ENCODE results near the gene DTD1. TPM values are rescaled to one million over a fixed set of nuclear protein-coding genes. Genes with fewer than 3 reads are reported as not detected.

DTD1 gene
- total RNA-seq, 1 donor: 39.6 TPM

DNA sequence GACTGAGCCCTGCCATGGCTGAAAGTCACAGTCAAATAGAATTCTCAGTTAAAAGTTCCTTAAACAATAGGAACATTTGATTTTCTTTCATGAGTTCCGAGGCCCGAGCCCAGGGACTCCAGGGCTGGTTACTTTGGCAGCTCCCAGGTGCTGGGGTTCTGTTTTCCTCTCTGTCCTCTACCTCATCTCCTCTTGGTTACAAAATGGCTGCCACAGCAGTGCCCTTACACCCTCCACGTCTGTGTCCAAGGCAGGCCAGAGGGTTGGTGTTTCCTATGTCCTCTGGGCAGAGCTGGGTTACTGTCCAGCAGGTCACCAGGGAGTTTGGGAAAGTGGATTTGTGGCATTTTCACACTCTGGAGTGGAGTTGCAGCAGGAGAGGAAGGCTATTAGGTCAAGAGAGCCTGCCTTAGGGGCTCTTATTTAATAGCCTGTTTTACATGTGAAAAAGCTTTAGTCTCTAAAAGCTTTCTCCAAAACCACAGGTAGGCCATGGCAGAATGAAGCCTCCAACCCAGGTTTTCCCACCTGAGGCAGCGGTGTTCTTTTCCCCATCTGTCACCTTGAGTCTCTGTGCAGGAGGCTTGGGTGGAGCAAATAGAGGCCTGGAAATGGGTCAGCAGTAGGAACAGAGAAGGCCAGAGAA, 111.0 kb downstream of the DTD1 start:
- no peak for DNase-seq (ENCODE audit: low read depth in 2 of 3, low spot score in 2 of 3)

DNA sequence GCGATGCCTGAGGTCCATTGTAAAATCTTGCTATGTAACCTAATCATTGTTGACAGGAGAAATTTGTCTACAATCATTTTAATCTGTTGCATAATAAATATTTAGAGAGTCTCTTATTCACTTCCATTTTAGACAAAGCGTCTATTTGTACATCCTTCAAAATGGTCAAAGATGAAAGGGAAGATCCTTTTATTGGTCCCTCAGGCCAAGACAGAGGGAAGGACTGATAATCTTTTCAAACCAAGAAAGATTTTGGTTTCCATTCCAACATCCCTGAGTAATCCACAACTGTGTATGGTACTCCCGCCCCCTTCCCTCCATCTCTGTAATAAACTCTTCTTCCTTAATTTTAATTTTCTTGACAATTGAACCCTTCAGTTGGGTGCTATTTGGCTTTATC, 114.1 kb downstream of the DTD1 start:
- DNase-seq (ENCODE audit: low read depth in 2 of 3, low spot score in 2 of 3): no peak

DNA sequence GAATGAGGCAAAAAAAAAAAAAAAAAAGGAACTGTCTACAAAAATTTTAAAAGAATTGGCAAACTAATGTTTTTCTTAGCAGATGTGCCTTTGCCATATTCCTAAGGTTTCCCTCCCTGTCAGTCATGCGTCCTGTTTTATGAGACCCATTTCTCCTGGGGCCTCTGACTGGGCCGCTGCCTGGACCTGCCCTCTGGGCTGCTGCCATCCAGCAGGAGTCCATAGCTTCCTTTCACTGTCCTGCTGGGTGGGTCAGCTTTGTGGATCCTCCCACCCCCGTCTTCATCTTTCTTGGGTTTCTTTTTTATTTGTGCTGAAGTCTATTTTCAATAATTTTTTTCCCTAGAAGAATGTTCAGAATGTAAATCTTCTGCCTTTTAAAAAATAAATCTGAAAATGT, 114.9 kb downstream of the DTD1 start:
- no peak for DNase-seq (ENCODE audit: low read depth in 2 of 3, low spot score in 2 of 3)

DNA sequence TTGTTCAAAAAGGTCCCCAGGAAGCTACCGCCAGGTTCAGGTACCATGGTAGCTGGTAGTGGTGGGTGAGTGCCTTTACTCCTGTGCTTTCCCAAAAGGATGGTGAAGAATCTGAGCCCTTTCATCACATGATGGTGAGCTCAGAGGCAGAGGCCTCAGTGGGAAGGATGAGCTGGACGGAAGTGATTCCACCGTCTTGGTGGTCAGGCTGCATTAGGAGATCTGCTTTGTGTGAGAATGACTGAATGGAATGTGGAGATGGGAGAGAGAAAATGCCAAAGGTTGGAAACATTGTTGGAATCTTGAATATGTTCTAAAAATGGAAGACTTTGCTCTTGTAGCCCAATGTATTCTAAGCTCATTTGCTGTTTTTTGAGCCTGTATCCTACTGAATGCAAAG, 117.6 kb downstream of the DTD1 start:
- DNase-seq (ENCODE audit: low read depth in 2 of 3, low spot score in 2 of 3): no peak

DNA sequence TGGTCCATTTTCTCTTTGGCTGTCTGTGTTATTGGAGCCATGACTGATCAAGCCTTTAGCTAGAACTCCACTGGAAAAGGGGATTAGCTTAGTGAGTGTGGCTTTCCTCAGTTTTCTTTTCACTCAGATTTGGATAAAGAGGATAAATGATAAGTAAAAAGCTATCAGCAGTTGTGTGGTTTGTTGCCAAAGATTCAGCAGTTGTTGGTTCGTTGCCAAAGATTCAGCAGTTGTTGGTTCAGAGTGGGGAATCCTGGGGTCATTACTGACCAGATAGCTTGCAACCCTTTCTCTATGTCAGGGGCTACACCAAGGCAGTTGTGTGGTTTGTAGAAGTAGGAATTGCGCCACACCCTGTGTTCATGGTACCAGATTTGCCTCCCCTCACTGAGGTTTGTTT, 118.1 kb downstream of the DTD1 start:
- DNase-seq (ENCODE audit: low read depth in 2 of 3, low spot score in 2 of 3): no peak

DNA sequence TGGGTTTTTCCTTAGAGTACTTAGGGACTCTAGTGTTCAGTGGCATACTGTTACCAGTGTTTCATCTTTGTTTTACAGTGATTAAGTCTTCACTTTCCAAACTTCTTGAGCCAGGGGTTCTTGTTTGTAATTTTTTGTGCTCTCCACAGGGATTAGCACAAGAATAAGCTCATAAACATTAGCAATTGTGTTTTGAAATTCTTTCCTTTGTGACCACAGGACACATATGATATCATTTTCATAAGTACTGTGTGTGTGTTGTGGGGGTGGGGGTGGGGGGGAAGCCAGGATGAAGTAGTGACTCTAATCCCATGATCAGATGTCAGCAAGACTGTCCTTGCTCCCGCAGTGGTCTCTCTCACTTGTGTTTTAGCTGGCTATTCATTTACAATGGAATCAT, 124.3 kb downstream of the DTD1 start:
- DNase-seq (ENCODE audit: low read depth in 2 of 3, low spot score in 2 of 3): no peak

DNA sequence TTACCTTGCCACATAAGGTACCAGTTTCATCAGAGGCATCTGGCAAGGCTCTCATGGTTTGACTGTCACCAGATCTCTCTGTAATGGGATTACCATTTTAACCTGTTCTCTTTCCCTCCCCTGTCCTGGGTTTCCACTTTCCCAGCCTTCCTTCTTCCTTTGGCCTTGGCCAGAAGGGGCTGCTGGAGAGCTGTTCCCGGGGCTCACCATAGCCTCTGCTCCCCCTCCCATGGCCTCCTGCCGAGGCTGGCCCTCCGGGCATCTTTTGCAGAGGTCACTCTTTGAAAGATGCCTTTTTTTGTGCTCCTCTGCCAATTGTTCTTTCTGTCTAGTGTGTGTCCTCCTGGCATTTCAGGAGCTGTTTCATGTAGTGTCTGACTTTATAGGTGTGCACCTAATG, 125.0 kb downstream of the DTD1 start:
- DNase-seq (ENCODE audit: low read depth in 2 of 3, low spot score in 2 of 3): no peak

DNA sequence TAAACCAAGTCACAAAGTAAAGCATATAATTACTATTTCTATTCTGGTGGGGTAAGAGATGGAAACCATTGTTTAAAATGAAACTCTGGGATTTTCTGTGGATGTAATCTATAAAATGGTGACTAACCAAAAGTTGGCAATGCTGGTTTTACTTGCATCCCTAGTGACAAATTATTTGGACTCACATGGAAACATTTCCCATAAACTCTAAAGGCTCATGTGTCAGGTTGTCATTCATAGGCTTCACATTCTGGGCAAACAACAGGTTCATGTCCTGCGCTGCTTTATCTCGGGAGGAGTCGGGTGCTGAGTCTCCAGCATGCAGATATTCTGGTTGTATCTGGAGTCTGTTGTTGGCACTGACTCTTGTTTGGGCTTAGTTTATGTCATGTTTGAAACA, 127.7 kb downstream of the DTD1 start:
- no peak for DNase-seq (ENCODE audit: low read depth in 2 of 3, low spot score in 2 of 3)

DNA sequence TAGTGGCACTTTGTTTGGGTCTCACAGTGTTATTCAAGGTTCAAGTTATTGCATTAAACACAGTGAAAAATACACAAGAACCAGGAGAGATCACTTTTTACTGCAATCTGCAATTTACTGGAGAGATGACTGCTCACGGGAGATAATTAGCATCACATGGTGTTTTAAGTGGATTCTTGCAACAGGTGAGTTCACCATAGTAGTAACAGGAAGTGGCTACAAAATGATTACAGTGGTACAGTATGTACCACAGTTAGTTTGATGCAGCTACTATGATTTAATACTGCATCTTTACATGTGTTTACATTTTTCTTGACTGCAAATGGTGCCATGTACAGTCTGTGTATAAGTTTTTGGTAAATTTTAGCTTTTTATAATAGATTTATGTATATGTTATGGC, 129.2 kb downstream of the DTD1 start:
- DNase-seq (ENCODE audit: low read depth in 2 of 3, low spot score in 2 of 3): no peak

DNA sequence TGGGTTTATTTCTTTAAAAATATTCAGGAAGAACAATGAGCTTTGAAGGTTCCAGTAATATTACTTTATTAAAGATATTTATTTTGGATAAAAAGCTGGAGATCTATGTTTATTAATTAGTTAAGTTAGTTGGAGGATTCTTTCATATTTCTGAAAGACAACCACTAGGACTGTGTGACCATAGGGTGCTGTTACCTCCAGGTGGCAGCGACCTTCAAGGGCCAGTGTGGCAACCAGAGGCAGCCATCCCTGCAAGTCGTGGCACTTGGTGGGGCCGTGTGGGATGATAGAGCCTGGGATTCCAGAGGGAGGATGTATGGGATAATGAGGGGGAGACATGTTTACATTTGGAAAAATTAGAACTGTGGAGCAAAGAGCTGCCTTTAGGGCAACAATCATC, 130.3 kb downstream of the DTD1 start:
- no peak for DNase-seq (ENCODE audit: low read depth in 2 of 3, low spot score in 2 of 3)

DNA sequence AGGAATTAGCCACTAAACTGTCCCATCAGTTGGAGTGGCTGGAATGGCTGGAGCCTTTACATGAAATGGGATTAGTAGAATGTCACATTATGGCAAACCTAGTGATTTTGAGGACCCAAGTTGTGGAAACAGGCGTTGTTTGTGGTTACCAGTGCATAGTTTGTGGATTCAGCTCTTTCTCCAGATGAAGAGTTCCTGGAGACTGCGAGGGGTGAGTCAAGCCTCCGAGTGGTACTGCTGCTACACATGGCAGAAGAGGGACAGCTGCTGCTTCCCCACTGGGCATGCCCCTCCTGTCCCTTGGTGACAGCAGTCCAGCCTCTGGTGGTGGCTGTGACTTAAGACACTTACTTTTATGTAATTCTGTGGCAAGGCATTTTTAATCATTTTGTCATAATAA, 131.6 kb downstream of the DTD1 start:
- DNase-seq (ENCODE audit: low read depth in 2 of 3, low spot score in 2 of 3): no peak

DNA sequence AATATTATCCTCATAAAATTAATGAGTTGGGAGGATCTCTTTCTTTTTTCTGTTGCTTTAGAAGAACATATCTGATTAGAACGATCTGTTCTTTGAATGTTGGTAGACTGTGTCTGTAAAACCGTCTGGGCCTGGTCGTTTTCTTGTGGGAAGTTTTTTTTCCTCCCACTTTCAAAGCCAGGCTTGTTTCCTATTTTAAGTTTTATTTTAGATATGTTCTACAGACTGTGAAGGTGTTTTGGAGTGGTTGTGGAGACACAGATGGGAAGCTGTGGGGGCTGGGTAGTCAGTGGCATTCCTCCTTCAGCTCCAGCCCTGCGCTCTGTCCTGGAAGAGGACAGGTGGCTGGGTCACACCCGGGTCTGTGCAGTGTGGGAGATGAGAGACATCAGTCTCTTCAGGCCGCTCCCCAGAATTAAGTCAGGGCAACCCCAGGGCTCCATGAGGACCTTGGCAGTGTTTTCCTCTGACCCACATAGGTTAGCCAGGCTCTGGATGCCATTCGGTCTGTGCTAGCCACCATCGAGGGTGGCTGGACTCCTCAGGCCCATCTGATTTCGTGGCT, 133.8 kb downstream of the DTD1 start:
- DNase-seq (ENCODE audit: low read depth in 2 of 3, low spot score in 2 of 3): no peak

DNA sequence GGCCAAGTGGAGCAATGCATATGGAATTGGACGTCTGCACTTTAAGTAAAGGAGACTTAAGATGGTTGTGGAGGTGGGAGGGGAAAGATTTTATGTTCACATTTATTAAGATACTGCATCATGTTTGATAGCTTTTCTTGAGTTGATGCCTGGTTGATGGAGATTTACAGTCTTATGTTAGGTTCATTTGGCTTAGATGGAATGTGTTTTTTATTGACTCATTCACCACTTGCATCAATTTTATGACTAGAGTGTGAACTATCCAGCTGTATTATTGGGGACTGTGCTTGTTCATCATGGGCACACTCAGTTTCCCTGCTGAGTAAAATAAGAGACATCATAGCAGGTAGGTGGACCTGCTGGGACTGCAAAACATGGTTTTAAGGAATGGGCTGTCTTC, 134.5 kb downstream of the DTD1 start:
- DNase-seq (ENCODE audit: low read depth in 2 of 3, low spot score in 2 of 3): no peak

DNA sequence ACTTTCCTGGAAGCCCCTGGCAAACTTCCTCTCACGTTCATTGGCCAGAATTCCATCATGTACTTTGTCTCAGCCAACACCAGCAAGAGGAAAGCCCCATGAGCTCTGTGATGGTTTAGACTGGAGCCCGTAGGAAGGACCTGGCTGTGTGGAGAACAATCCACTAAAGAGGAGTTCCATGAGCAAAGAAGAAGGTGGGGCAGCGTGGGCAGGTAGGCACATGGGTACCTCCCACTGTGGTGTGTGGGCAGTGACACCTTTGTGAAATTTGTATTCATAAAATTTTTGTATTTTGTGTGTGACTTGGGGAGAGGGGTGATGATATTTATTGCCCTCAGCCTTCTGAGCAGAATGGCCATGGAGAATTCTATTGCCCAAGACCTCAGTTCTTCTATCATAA, 136.2 kb downstream of the DTD1 start:
- DNase-seq (ENCODE audit: low read depth in 2 of 3, low spot score in 2 of 3): no peak

DNA sequence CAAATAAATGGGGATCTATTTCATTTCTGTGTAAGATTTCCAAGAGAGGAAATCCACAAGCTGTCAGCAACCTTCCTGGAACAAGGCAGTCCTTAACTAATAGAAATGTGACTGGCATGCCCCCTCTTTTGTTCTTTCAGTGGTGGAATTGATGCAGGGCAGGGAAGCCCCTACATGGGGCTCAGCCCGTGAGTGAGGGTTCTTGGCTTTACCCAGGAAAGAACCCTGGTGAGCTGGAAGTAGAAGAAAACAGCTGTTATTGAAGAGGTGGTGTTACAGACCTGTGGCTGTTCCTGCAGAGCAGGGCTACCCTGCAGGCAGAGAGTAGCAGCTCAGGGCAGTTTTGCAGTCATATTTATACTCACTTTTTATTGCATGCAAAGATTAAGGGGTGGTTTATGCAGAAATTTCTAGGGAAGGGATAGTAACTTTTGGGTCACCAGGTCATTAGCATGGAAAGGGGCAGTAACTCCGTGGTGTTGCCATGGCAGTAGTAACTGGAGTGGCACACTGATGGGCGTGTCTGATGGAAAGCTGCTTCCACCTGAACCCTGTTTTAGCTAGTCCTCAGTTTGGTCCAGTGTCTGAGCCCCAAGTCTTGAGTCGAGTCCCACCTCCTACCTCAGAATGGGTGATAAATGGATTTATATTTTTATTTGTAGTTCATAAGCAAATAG, 137.1 kb downstream of the DTD1 start:
- DNase-seq (ENCODE audit: low read depth in 2 of 3, low spot score in 2 of 3): no peak

DNA sequence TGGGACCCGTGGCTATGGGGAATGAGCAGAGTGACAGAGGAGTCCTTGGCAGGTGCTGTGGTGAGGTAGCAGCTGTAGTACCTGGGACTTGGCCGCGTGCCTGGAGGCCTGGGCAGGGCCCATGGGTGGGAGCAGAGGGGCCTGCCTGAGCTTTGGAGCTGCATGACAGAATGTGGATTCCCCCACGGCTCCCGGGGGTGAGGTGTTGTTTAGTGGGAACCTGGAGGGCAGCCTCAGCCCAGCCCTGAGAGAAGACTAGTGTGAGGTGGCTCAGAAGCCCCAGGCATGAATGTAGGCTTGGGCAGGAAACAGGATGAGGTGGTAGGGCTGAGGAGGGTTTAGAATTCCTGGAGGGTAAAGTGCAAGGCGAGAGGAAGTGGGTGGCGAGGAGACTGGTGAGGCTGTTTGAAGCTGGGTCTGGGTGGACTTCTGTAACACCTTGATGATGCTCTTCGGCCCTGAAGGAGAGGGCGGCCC, 139.2 kb downstream of the DTD1 start:
- DNase-seq (ENCODE audit: low read depth in 2 of 3, low spot score in 2 of 3): no peak

DNA sequence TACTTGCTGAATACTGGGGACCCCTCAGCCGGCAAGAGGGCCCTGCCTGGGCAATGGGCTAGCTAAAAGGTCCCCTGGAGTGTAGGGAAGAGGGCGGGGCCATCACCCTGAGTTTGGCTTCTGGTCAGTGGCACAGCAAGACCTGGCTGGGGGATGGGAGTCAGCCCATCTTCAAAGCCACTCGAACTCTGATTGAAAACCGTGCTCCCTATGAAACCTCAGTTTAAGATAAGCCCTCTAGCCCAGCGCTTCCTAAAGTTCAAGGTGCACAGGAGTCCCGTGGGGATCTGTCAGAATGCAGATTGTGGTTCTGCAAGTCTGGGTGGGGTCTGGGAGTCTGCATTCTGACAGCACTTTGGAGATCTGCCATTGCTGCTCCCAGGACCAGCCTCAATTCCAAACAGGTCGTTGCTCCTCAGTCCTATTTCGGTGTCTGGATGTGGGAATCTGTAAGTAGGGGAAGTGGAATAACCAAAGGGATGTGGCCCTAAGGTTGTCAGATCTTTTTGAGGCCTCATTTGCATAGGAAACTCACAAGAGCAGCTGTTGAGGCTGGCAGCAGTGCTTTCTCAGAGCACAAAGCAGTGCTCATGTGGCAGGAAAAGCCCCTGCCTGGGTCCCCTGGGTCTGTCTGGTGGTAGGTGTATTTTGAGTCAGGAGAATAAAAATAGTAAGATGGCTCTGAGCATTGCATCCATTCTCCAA, 140.5 kb downstream of the DTD1 start:
- DNase-seq (ENCODE audit: low read depth in 2 of 3, low spot score in 2 of 3): no peak

DNA sequence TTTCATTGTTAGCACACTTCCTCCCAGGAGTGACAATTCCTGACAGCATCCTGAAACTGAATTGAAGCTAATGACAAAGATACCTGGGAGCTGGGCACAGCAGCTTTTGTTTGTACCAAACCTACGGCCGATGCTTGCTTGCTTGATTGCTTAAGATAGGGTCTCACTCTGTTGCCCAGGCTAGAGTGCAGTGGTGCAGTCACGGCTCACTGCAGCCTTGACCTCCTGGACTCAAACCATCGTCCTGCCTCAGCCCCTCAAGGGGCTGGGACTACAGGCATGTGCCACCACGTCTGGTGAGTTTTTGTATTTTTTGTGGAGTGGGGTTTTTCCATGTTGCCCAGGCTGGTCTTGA, 141.0 kb downstream of the DTD1 start:
- no peak for DNase-seq (ENCODE audit: low read depth in 2 of 3, low spot score in 2 of 3)

DNA sequence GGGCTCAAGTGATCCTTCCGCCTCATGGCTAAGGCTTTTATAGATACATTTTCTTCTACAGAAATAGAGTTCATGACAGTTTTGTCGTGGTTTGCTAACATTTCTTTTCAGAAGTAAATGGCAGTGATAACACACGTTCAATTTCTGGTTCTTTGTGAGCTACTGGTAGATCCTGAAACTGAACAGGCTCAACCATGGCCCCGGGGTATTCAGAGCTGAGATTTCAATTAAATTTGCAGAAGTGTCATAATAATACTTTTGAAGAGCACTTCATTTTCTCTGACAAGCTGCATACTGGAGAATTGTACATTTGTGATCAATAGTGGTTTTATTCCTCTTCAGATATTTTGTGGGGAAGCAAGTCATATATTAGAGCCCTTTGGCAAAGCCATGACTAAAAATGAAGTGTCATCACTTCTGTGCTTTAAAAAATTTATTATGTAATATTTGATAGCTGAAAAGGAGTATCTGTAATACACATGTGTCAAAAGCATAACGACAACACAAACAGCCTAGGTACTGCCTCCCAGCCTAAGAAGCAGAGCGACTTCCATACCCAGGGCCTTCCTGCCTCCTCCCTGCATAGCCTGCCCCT, 141.5 kb downstream of the DTD1 start:
- DNase-seq (ENCODE audit: low read depth in 2 of 3, low spot score in 2 of 3): no peak

DNA sequence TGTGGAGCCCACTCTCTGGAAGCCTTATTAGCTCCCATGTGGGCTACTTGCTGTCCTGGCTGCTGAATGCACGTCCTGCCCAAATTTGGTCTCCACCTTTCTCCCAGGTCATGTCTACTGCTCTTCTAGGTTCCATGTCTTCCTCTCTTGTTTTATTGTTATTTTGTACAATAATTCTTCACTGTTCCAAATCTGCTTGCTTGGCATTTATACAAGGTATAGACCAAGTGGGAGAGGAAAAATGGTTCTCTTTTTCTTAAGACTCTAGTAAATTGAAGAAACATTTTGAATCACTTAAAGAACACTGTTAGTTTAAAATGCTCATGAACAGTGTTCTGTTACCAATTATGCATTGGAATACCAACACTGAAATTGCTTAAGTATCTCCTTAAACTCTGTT, 144.1 kb downstream of the DTD1 start:
- DNase-seq (ENCODE audit: low read depth in 2 of 3, low spot score in 2 of 3): no peak

DNA sequence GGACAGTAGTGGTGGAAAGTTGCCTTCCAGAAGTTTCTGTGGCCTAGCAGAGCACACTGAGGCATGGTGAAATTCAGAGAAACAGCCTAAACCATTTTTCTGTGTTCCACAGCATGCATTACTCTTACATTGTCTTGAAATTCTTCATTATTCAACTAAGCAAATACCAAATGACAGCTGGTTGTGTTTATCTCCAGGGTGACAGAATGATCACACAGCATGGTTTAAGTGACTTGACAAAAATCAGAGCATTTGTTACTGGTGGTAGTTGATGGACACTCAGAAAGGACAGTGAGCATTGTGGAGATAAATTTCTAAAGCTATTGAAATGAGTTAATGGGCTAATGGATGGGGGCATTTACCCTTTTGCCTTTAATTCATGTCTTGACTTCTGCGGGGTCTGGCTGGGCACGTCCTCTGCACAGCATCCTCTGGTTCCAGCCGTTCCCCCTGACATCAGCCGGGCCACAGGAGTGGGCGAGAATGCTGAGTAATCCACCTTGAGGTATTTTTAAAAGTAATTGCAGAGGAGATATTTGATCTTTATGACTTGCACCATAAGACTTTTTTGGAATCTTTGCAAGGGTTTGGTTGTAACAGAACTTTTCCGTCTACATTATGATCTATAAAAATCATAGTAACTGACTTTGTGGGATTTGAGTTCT, 146.8 kb downstream of the DTD1 start:
- DNase-seq (ENCODE audit: low read depth in 2 of 3, low spot score in 2 of 3): no peak
